Measurements from ENCODE around the gene ARHGAP25.
A peak's percentile ranks its signal among the peaks of the same experiment; 100 is the strongest.

The ARHGAP25 gene

GRCh38 chr2:68741805-68742306 is 7.2 kb downstream of the ARHGAP25 start:
- Mint-ChIP-seq H3K36me3 (peaks cover 71% of the 10 kb centered on the region), H3K4me1 (peaks cover 91% of the 10 kb centered on the region), H3K9me3 (peaks cover 4% of the 10 kb centered on the region), H3K4me3 (peak overlapping the region; percentile 32), H3K27ac (peak overlapping the region; percentile 82), H3K27me3 (no peaks in the 10 kb centered on the region)
- CTCF ChIA-PET, result interaction anchor here (0.8 to 8.6 kb wide), 8 partner anchors 8 to 184 kb away, joined by 3 to 82 read pairs (median 9); no protein-coding TSS in a partner anchor
- no peak for DNase-seq

GRCh38 chr2:68742626-68743415 is 8.2 kb downstream of the ARHGAP25 start:
- H3K27ac Mint-ChIP-seq, result peak overlapping the region; percentile 78
- H3K4me3 Mint-ChIP-seq, result no peak overlapping the region
- DNase-seq, result no peak
- no peaks in the 10 kb centered on the region for H3K27me3 Mint-ChIP-seq
- peaks cover 77% of the 10 kb centered on the region for H3K36me3 Mint-ChIP-seq
- peaks cover 4% of the 10 kb centered on the region for H3K9me3 Mint-ChIP-seq
- CTCF ChIA-PET, result interaction anchor here (0.8 to 8.6 kb wide), 5 partner anchors 8 to 32 kb away, joined by 3 to 82 read pairs (median 3); no protein-coding TSS in a partner anchor
- peaks cover 95% of the 10 kb centered on the region for H3K4me1 Mint-ChIP-seq

GRCh38 chr2:68743531-68743930 is 8.9 kb downstream of the ARHGAP25 start:
- Mint-ChIP-seq H3K4me3 (no peak overlapping the region), H3K36me3 (peaks cover 77% of the 10 kb centered on the region), H3K9me3 (peaks cover 4% of the 10 kb centered on the region), H3K27ac (peak overlapping the region; percentile 47), H3K27me3 (no peaks in the 10 kb centered on the region), H3K4me1 (peaks cover 95% of the 10 kb centered on the region)
- CTCF ChIA-PET, result interaction anchor here (2.6 to 8.6 kb wide), 2 partner anchors 7 to 33 kb away, joined by 8 to 82 read pairs; no protein-coding TSS in a partner anchor
- no peak for DNase-seq

GRCh38 chr2:68744366-68744912 is 9.8 kb downstream of the ARHGAP25 start:
- Mint-ChIP-seq H3K9me3 (peaks cover 4% of the 10 kb centered on the region), H3K27me3 (no peaks in the 10 kb centered on the region), H3K4me3 (no peak overlapping the region), H3K36me3 (peaks cover 79% of the 10 kb centered on the region), H3K4me1 (peaks cover 96% of the 10 kb centered on the region), H3K27ac (peak overlapping the region; percentile 75)
- DNase-seq, result no peak
- CTCF ChIA-PET, result interaction anchor here (0.7 to 8.6 kb wide), 9 partner anchors 6 to 275 kb away, joined by 3 to 82 read pairs (median 4); partner anchors contain the start of gene ARHGAP25

GRCh38 chr2:68745006-68745405 is 10.4 kb downstream of the ARHGAP25 start:
- Mint-ChIP-seq H3K4me1 (peaks cover 93% of the 10 kb centered on the region), H3K27ac (peak overlapping the region; percentile 75), H3K4me3 (no peak overlapping the region), H3K36me3 (peaks cover 77% of the 10 kb centered on the region), H3K9me3 (peaks cover 4% of the 10 kb centered on the region), H3K27me3 (no peaks in the 10 kb centered on the region)
- DNase-seq, result no peak
- CTCF ChIA-PET, result interaction anchor here (0.7 to 2.6 kb wide), 8 partner anchors 9 to 274 kb away, joined by 3 to 12 read pairs (median 4); partner anchors contain the start of gene ARHGAP25

- Mint-ChIP-seq H3K4me3 (no peak overlapping the region), H3K36me3 (peaks cover 74% of the 10 kb centered on the region), H3K9me3 (peaks cover 4% of the 10 kb centered on the region), H3K27ac (no peak overlapping the region), H3K27me3 (no peaks in the 10 kb centered on the region), H3K4me1 (peaks cover 91% of the 10 kb centered on the region)
- no peak for DNase-seq
- CTCF ChIA-PET, result interaction anchor here (1.0 to 2.5 kb wide), 4 partner anchors 30 to 283 kb away, joined by 3 to 12 read pairs (median 4); no protein-coding TSS in a partner anchor
Measured at GRCh38 chr2:68746408-68746807, 11.8 kb downstream of the ARHGAP25 start.

- H3K4me3 Mint-ChIP-seq, result no peak overlapping the region
- H3K4me1 Mint-ChIP-seq, result peaks cover 92% of the 10 kb centered on the region
- peaks cover 71% of the 10 kb centered on the region for H3K36me3 Mint-ChIP-seq
- H3K9me3 Mint-ChIP-seq, result peaks cover 4% of the 10 kb centered on the region
- no peaks in the 10 kb centered on the region for H3K27me3 Mint-ChIP-seq
- DNase-seq, result no peak
- CTCF ChIA-PET, result interaction anchor here (1.2 to 7.6 kb wide), 3 partner anchors 29 to 92 kb away, joined by 4 to 54 read pairs (median 4); no protein-coding TSS in a partner anchor
- H3K27ac Mint-ChIP-seq, result peak overlapping the region; percentile 83
Measured at GRCh38 chr2:68747413-68747812, 12.8 kb downstream of the ARHGAP25 start.

GRCh38 chr2:68747900-68748299 is 13.3 kb downstream of the ARHGAP25 start:
- H3K27me3 Mint-ChIP-seq, result no peaks in the 10 kb centered on the region
- H3K4me1 Mint-ChIP-seq, result peaks cover 92% of the 10 kb centered on the region
- CTCF ChIA-PET, result interaction anchor here (0.6 to 7.6 kb wide), 7 partner anchors 8 to 179 kb away, joined by 3 to 82 read pairs (median 5); no protein-coding TSS in a partner anchor
- H3K9me3 Mint-ChIP-seq, result peaks cover 4% of the 10 kb centered on the region
- H3K36me3 Mint-ChIP-seq, result peaks cover 69% of the 10 kb centered on the region
- H3K27ac Mint-ChIP-seq, result peak overlapping the region; percentile 83
- DNase-seq, result no peak
- H3K4me3 Mint-ChIP-seq, result no peak overlapping the region

- Mint-ChIP-seq H3K4me1 (peaks cover 92% of the 10 kb centered on the region), H3K9me3 (peaks cover 5% of the 10 kb centered on the region), H3K27ac (peak overlapping the region; percentile 83), H3K36me3 (peaks cover 70% of the 10 kb centered on the region), H3K27me3 (no peaks in the 10 kb centered on the region), H3K4me3 (no peak overlapping the region)
- no peak for DNase-seq
- CTCF ChIA-PET, result interaction anchor here (0.6 to 7.6 kb wide), 9 partner anchors 9 to 276 kb away, joined by 3 to 82 read pairs (median 4); no protein-coding TSS in a partner anchor
Measured at GRCh38 chr2:68748568-68748967, 14.0 kb downstream of the ARHGAP25 start.

- H3K36me3 Mint-ChIP-seq, result peaks cover 69% of the 10 kb centered on the region
- no peak for DNase-seq
- peaks cover 92% of the 10 kb centered on the region for H3K4me1 Mint-ChIP-seq
- H3K27me3 Mint-ChIP-seq, result no peaks in the 10 kb centered on the region
- peak overlapping the region; percentile 83 for H3K27ac Mint-ChIP-seq
- peaks cover 5% of the 10 kb centered on the region for H3K9me3 Mint-ChIP-seq
- CTCF ChIA-PET, result interaction anchor here (0.8 to 7.6 kb wide), 9 partner anchors 9 to 177 kb away, joined by 3 to 82 read pairs (median 9); no protein-coding TSS in a partner anchor
- H3K4me3 Mint-ChIP-seq, result no peak overlapping the region
Measured at GRCh38 chr2:68749345-68749744, 14.7 kb downstream of the ARHGAP25 start.

GRCh38 chr2:68750592-68751396 is 16.2 kb downstream of the ARHGAP25 start:
- Mint-ChIP-seq H3K4me3 (no peak overlapping the region), H3K27ac (peak overlapping the region; percentile 56), H3K27me3 (no peaks in the 10 kb centered on the region), H3K4me1 (peaks cover 90% of the 10 kb centered on the region), H3K36me3 (peaks cover 65% of the 10 kb centered on the region), H3K9me3 (peaks cover 1% of the 10 kb centered on the region)
- CTCF ChIA-PET, result interaction anchor here (0.8 to 7.6 kb wide), 24 partner anchors 11 to 176 kb away, joined by 3 to 82 read pairs (median 12); partner anchors contain the start of gene ARHGAP25
- DNase-seq, result no peak

- H3K4me1 Mint-ChIP-seq, result peaks cover 92% of the 10 kb centered on the region
- H3K36me3 Mint-ChIP-seq, result peaks cover 67% of the 10 kb centered on the region
- peak overlapping the region; percentile 74 for H3K27ac Mint-ChIP-seq
- peaks cover 6% of the 10 kb centered on the region for H3K9me3 Mint-ChIP-seq
- DNase-seq, result peak; percentile 95
- CTCF ChIA-PET, result interaction anchor here (0.7 to 7.6 kb wide), 30 partner anchors 12 to 192 kb away, joined by 3 to 82 read pairs (median 7); partner anchors contain the start of gene ARHGAP25
- no peaks in the 10 kb centered on the region for H3K27me3 Mint-ChIP-seq
- no peak overlapping the region for H3K4me3 Mint-ChIP-seq
Measured at GRCh38 chr2:68751397-68752339, 17.1 kb downstream of the ARHGAP25 start.
